Caco-2 (cell line): Measurements from ENCODE around the gene CERT1. TPM values are rescaled to one million over a fixed set of nuclear protein-coding genes. Genes with fewer than 3 reads are reported as not detected.

Experiments
- BruUV-seq: library from RNA; stranded (reverse); fragments of 400-500 nt; replicated peaks from 2 replicates; lab custom pipeline; 2021; lab: Mats Ljungman, UMichigan
- CTCF ChIA-PET: fragments of 300-600 bp; sonication (Branson Sonifier 250); formaldehyde crosslinking; loops from one replicate; lab custom pipeline; 2022; ENCODE audit warnings: antibody characterized with exemption; lab: Charles Lee
- POLR2A ChIA-PET: fragments of 300-600 bp; sonication (Branson Sonifier 250); formaldehyde crosslinking; loops from one replicate; lab custom pipeline; 2022; ENCODE audit warnings: antibody characterized with exemption; lab: Charles Lee
- DNase-seq, 2 experiments: peaks; one replicate each; pipeline versions ENCODE4 v3.0.0 to v3.0.0-alpha.2; 2020 to 2022
- H3K27me3 ChIP-seq: replicated peaks from 2 replicates; pipeline ENCODE4 v1.6.0; 2011; ENCODE audit warnings: low read length; ENCODE audit not compliant: control insufficient read depth, insufficient read depth
- H3K36me3 ChIP-seq: 2 replicates; pipeline ENCODE4 v1.5.1; 2011; ENCODE audit warnings: low read length; ENCODE audit not compliant: control insufficient read depth, insufficient read depth
- H3K4me1 ChIP-seq: fragments of 250-450 bp; sonication (Bioruptor Pico); 2 replicates; pipeline ENCODE4 v1.5.1; 2020; ENCODE audit warnings: mild to moderate bottlenecking
- H3K4me3 ChIP-seq: 2 replicates; pipeline ENCODE4 v1.5.1; 2011; ENCODE audit warnings: low read depth, mild to moderate bottlenecking, control low read depth, low read length
- H3K9me3 ChIP-seq: fragments of 250-450 bp; sonication (Bioruptor Pico); 2 replicates; pipeline ENCODE4 v1.5.1; 2020; ENCODE audit warnings: mild to moderate bottlenecking, moderate library complexity
- H3K27ac Mint-ChIP-seq: one replicate; pipeline ENCODE4 v1.8.0; 2022; ENCODE audit warnings: mixed read lengths; ENCODE audit not compliant: unreplicated experiment
- H3K27me3 Mint-ChIP-seq: one replicate; pipeline ENCODE4 v1.8.0; 2022; ENCODE audit warnings: mixed read lengths; ENCODE audit not compliant: insufficient read depth, unreplicated experiment
- H3K36me3 Mint-ChIP-seq: one replicate; pipeline ENCODE4 v1.8.0; 2022; ENCODE audit warnings: mild to moderate bottlenecking, mixed read lengths; ENCODE audit not compliant: insufficient read depth, unreplicated experiment
- H3K4me1 Mint-ChIP-seq: one replicate; pipeline ENCODE4 v1.8.0; 2022; ENCODE audit warnings: low read depth, mixed read lengths; ENCODE audit not compliant: unreplicated experiment
- H3K4me3 Mint-ChIP-seq: one replicate; pipeline ENCODE4 v1.8.0; 2022; ENCODE audit warnings: mild to moderate bottlenecking, moderate library complexity, mixed read lengths; ENCODE audit not compliant: unreplicated experiment
- H3K9me3 Mint-ChIP-seq: one replicate; pipeline ENCODE4 v1.8.0; 2022; ENCODE audit warnings: mixed read lengths; ENCODE audit not compliant: unreplicated experiment
- intact Hi-C: fragments of 100-400 bp; cut with micrococcal nuclease; formaldehyde crosslinking; loops from one replicate; pipeline ENCODE4 v1.10.0; 2022; ENCODE audit not compliant: unreplicated experiment
- total RNA-seq: library from RNA; stranded (reverse); gene quantifications from 2 replicates; pipeline ENCODE4 v1.2.3, GENCODE V29; 2022
- TF ChIP-seq, protein P1 (sequence below), 2 experiments: fragments of 200-600 bp in 1 of 2; IDR thresholded peaks; 1 replicate in 1 of 2; 2 replicates in 1 of 2; pipeline versions ENCODE4 v1.5.1 to v1.8.0; 2011 to 2022; ENCODE audit warnings: antibody characterized with exemption in 1 of 2, control low read depth in 1 of 2, inconsistent platforms in 1 of 2, low read depth in 1 of 2, low read length in 1 of 2, mild to moderate bottlenecking in 1 of 2, moderate library complexity in 1 of 2; ENCODE audit not compliant: insufficient read depth in 1 of 2, severe bottlenecking in 1 of 2, unreplicated experiment in 1 of 2

Gene CERT1
- total RNA-seq, 1 experiment from 2014 or later, result 44.3 TPM

DNA sequence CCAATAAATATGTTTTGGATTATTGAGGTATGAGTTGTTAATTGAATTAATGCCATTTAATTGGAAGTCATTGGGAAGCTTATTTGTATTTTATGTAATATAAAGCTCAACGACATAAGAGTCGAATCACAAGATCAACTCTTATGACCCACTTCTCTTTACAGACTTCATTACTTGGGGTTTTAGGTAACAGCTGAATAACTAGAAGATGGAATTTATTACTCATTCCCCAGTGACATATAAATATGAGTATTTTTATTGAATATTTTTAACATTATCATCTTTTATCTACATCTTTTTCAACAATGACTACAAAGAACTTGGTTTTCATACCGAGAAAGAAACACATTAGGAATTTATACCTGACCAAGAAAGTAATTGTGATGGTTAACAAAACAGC, 153.3 kb downstream of the CERT1 start:
- Histone ChIP-seq H3K9me3 (no peaks in the 10 kb centered on the region), H3K27me3 (no peaks in the 10 kb centered on the region), H3K36me3 (peaks cover 9% of the 10 kb centered on the region), H3K4me1 (no peaks in the 10 kb centered on the region), H3K4me3 (no peak overlapping the region)
- Mint-ChIP-seq H3K36me3 (peaks cover 89% of the 10 kb centered on the region), H3K27me3 (no peaks in the 10 kb centered on the region), H3K4me1 (no peaks in the 10 kb centered on the region), H3K4me3 (no peak overlapping the region), H3K9me3 (no peaks in the 10 kb centered on the region), H3K27ac (no peak overlapping the region)
- intact Hi-C loops, result no loop called here
- TF ChIP-seq, protein P1, sequence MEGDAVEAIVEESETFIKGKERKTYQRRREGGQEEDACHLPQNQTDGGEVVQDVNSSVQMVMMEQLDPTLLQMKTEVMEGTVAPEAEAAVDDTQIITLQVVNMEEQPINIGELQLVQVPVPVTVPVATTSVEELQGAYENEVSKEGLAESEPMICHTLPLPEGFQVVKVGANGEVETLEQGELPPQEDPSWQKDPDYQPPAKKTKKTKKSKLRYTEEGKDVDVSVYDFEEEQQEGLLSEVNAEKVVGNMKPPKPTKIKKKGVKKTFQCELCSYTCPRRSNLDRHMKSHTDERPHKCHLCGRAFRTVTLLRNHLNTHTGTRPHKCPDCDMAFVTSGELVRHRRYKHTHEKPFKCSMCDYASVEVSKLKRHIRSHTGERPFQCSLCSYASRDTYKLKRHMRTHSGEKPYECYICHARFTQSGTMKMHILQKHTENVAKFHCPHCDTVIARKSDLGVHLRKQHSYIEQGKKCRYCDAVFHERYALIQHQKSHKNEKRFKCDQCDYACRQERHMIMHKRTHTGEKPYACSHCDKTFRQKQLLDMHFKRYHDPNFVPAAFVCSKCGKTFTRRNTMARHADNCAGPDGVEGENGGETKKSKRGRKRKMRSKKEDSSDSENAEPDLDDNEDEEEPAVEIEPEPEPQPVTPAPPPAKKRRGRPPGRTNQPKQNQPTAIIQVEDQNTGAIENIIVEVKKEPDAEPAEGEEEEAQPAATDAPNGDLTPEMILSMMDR (IDR thresholded peaks at IDR 0.05; ENCODE audit: insufficient read depth in 1 of 2, low read depth in 1 of 2, low read length in 1 of 2, severe bottlenecking in 1 of 2, unreplicated experiment in 1 of 2), result no peak
- CTCF ChIA-PET, result no interaction called here
- no peak for DNase-seq
- POLR2A ChIA-PET, result no interaction called here
- BruUV-seq, result no TSS peak

DNA sequence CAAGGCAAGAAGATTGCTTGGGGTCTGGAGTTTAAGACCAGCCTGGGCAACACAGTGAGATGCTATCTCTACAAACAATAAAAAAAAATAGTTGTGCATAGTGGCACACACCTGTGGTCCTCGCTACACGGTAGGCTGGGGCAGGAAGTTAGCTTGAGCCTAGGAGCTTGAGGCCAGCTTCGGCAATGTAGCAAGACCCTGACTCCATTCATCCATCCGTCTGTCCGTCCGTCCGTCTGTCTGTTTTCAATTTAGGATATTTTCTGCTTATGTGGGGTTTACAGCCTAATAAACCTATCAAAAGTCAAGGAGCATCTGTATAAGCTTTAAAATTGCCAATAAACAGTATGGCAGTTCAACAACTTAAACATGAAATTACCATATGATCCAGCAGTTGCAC, 154.7 kb downstream of the CERT1 start:
- Histone ChIP-seq H3K4me3 (no peak overlapping the region), H3K4me1 (no peaks in the 10 kb centered on the region), H3K36me3 (peaks cover 7% of the 10 kb centered on the region), H3K9me3 (no peaks in the 10 kb centered on the region), H3K27me3 (no peaks in the 10 kb centered on the region)
- CTCF ChIA-PET, result no interaction called here
- no peaks in the 10 kb centered on the region for H3K9me3 Mint-ChIP-seq
- no TSS peak for BruUV-seq
- H3K36me3 Mint-ChIP-seq, result peaks cover 88% of the 10 kb centered on the region
- H3K4me1 Mint-ChIP-seq, result no peaks in the 10 kb centered on the region
- TF ChIP-seq, protein P1 (IDR thresholded peaks at IDR 0.05; ENCODE audit: insufficient read depth in 1 of 2, low read depth in 1 of 2, low read length in 1 of 2, severe bottlenecking in 1 of 2, unreplicated experiment in 1 of 2), result no peak
- intact Hi-C loops, result no loop called here
- no peaks in the 10 kb centered on the region for H3K27me3 Mint-ChIP-seq
- POLR2A ChIA-PET, result no interaction called here
- H3K4me3 Mint-ChIP-seq, result no peak overlapping the region
- no peak overlapping the region for H3K27ac Mint-ChIP-seq
- DNase-seq, result no peak

DNA sequence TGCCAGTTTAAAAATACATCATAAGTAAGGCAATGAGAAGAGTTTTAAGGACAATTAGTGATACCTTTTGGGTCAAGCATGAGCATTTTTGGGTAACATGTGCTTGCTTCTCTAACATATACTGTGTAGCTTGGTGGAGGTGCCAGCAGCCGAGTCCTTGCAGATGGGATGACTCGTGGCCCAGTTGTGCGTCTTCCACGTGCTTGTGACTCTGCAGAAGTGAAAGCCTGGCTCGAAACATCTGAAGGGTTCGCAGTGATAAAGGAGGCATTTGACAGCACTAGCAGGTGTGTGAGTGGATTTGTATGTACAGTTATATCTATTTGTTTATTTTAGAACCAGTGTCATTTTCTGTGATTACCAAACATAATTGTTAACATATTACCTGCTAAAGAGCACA, 156.2 kb downstream of the CERT1 start:
- Mint-ChIP-seq H3K36me3 (peaks cover 89% of the 10 kb centered on the region), H3K9me3 (no peaks in the 10 kb centered on the region), H3K27me3 (no peaks in the 10 kb centered on the region), H3K27ac (no peak overlapping the region), H3K4me3 (no peak overlapping the region), H3K4me1 (no peaks in the 10 kb centered on the region)
- CTCF ChIA-PET, result interaction anchor here (1.5 kb wide), 1 partner anchor 18 kb away, joined by 3 read pairs; the partner anchor contains the start of gene HMGCR
- no peak for DNase-seq
- no peak overlapping the region for H3K4me3 ChIP-seq
- intact Hi-C loops, result no loop called here
- TF ChIP-seq, protein P1 (IDR thresholded peaks at IDR 0.05; ENCODE audit: insufficient read depth in 1 of 2, low read depth in 1 of 2, low read length in 1 of 2, severe bottlenecking in 1 of 2, unreplicated experiment in 1 of 2), result no peak
- POLR2A ChIA-PET, result interaction anchor here (0.8 kb wide), 1 partner anchor 66 kb away, joined by 3 read pairs; no protein-coding TSS in a partner anchor
- peaks cover 10% of the 10 kb centered on the region for H3K36me3 ChIP-seq
- BruUV-seq, result no TSS peak
- H3K27me3 ChIP-seq, result no peaks in the 10 kb centered on the region
- H3K4me1 ChIP-seq, result no peaks in the 10 kb centered on the region
- H3K9me3 ChIP-seq, result no peaks in the 10 kb centered on the region
